IPS DF 4.7 (cell line): ENCODE measurements around the gene FERMT2.

Experiments
- DNase-seq: peaks from one replicate; pipeline ENCODE4 v3.0.0-alpha.2; 2013; ENCODE audit warnings: low spot score; ENCODE audit errors: extremely low read depth

Gene FERMT2

DNA sequence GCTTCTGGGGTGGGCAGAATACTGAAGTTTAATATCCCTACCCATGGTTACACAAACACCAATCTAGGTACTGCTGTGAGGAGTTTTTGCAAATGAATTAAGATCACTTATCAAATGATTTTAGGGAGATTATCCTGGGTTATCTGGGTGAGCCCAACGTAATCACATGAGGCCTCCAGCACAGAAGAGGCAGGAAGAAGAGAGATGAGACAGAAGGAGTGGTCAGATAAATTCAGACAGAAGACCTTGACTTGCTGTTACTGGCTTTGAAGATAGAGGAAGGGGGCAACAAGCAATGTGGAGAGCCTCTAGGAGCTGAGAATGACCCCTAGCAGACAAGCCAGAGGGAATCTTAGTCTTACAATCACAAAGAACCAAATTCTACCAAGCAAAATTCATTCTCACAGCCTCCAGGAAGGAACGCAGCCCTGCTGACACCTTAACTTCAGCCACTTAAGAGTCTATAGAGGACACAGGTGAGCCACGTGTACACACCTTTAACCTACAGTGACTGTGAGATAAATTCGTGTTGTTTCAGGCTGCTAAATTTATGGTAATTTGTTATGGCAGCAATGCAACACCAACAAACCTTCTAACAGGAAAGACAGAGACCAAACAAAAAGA is 49.4 kb downstream of the FERMT2 start:
- DNase-seq, result no peak

DNA sequence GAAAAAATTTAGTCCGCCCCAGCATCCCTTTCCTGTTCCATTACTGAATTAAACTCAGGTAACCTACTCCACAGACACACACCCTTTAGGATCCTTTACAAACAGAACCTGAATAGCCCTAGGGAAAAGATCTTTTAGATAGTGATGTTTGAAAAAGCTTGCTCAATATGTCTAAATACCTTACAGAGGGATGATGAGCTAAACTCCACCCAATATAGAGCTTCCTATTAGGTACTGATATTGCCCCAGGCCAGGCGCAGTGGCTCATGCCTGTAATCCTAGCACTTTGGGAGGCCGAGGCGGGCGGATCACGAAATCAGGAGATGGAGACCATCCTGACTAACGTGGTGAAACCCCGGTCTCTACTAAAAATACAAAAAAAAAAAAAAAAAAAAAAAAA is 50.1 kb downstream of the FERMT2 start:
- no peak for DNase-seq

DNA sequence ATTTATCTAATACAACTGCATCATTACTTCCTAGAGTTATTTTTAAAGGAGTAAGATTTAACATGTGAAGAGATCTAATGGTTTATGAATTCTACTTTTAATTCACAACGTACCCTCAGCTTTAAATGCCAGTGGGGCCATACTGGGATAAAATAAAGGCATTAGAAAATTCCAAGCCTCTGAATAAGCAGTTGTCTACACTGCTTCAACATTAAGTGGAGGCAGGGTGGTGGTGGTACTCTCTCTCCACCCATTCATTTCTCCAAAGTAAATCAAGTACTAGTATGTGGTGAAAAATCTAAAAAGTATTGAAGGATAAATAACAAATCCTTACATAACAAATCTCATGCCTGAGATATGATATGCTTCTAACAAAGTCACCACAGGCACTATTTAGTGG is 52.4 kb downstream of the FERMT2 start:
- no peak for DNase-seq

DNA sequence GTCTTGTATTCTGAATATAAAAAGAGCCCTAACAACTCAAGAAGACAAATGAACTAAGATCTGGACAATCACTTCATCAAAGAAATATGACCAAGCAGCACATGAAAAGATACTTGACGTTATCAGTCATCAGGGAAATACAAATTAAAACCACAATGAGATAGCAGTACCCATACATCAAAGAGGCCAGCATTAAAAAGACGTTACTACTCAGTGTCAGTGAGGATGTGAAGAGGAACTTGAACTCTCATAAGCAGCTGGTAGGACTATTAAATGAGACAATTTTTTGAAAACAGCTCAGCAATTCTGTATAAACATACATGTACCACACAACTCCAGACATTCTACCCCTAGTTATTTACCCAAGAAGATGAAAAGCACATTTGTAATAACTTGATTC is 55.9 kb downstream of the FERMT2 start:
- DNase-seq, result no peak

DNA sequence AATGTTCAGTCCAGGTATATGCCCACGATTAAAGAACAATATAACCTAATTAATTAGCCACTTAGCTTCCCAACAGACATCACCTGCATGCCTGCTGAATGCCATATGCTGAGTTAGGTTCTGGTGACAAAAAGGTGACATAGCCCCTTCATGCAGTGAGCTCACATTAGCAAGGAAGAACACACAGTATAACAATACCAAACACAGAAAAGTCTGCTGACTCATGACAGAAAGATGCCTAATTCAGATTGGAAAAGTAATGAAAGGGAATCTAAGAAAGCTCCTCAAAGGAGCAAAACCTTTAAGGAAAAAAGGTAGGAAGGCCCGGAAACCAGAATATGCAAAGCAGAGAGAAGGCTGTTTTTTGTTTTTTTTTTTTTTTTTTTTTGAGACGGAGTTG is 59.0 kb downstream of the FERMT2 start:
- DNase-seq, result no peak

DNA sequence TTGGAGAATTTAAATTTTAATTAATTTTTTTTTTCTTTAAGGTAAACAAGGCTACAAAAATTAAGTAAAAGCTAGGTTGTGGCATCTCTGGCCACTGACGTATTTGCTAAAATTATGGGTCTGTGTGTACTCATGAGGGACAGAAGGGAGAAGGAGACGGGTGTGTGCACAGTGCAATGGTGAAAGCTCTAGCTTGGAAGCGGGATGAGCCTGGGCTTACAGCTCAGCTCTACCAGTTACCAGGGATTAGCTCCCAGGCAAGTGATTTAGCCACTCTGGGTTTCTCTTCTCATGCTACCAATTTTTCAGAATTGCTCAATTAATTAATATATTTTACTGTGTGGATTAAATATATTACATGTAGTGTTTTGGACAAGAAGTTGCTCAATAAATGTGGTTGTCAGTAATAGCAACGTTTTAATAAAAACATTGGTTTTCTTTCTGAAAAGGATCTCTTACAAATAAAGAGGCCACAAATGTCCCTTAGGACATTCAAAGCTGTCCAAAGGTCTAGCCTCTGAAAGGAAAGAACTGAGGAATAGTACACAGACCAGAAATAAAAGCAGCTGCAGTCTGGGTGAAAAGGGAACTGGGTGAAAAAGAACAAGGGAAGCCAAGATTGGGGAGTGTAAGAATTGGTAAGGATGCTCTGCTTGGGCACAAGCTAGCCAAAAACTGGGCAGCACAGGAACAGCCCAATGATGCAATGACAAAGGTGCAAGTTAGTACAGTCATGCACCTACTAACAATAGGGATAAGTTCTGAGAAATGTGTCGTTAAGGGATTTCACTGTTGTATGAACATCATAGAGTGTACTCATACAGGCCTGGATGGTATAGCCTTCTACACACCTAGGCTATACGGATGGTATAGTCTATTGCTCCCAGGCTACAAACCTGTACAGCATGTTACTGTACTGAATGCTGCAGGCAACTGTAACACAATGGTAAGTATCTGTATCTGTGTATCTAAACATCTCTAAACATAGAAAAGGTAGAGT is 61.7 kb downstream of the FERMT2 start:
- no peak for DNase-seq

DNA sequence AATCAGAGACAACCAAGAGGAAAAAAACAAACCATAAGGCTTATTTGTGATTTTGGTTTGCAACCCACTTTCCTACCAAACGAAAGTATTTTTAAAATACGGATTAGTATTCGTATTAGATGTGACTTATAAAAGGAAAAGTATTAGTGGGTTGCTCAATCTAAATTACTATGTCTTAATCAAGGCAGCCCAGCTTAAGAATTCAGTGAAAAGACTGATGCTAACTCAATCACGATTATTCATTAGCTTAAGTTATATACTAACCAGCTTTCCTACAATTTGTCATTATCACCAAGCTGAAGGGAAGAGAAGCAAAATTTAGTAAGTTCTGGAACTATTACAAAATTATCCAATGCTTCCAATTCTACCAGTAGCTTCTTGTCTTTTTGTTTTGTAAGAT is 62.7 kb downstream of the FERMT2 start:
- no peak for DNase-seq

DNA sequence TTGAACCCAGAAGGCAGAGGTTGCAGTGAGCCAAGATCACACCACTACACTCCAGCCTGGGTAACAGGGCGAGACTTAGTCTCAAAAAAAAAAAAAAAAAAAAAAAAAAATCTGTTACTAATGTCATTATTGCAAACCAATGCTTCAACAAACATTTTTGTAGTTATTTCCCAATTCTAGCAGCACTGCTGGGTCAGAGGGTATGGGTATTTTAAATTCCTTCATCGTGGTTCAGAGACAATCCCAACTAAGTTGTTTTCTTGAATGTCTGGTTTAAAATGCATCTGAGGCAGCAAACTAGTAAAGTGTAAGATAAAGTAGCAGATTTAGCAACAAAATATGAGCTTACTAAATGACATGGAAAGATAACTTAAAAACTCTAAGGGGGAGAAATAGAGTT is 65.6 kb downstream of the FERMT2 start:
- no peak for DNase-seq

DNA sequence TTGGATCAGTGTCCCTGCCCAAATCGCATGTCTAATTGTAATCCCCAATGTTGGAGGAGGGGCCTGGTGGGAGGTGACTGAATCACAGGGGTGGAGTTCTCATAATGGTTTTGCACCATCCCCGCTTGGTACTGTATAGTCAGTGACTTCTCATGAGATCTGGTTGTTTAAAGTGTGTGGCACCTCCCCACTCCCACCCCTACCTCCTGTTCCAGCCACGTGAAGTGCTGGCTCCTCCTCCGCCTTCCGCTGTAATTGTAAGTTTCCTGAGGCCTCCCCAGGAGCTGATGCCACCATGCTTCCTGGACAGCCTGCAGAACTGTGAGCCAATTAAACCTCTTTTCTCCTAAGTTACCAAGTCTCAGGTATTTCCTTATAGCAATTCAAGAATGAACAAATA is 67.2 kb downstream of the FERMT2 start:
- no peak for DNase-seq

DNA sequence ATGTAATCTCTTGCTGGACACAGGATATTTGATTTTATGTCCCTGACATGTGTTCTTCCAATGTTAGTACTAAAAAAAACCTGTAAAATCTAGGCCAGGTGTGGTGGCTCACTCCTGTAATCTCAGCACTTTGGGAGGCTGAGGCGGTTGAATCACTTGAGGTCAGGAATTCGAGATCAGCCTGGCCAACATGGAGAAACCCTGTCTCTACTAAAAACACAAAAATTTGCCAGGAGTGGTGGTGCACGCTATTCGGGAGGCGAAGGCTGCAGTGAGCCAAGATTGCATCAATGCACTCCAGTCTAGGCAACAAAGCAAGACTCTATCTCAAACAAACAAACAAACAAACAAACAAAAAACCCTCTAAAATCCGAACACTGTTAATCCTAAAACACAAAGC is 68.0 kb downstream of the FERMT2 start:
- no peak for DNase-seq

DNA sequence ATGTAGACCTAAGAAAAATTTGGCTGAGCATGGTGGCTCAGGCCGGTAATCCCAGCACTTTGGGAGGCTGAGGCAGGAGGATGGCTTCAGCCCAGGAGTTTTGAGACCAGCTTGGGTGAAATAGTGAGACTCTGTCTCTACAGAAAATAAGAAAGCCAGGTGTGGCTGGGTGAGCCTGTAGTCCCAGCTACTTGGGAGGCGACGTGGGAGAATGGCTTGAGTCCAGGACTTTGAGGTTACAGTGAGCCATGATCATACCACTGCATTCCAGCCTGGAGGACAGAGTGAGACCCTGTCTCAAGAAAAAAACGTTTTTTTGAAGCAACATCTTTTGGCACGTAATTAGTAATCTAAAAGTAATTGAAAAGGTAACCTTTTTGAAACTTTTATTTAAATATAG is 70.9 kb downstream of the FERMT2 start:
- DNase-seq, result no peak

DNA sequence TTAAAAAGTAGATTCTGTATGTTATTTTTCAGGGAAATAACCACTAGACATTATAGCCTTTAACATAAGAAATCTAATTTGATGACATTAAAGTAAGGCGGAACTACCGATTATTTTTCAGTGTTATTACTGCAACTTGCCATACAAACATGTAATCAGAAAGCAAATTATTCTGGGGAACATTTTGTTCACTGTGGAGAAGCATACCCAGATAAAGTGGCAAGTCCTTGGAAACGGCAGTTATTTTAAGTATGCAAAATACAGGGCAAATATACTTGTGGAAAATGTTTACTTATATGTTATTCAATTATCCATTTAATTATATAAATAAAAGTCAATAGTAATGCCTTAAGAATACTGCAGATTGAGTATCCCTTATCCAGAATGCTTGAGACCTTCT is 71.9 kb downstream of the FERMT2 start:
- DNase-seq, result no peak

DNA sequence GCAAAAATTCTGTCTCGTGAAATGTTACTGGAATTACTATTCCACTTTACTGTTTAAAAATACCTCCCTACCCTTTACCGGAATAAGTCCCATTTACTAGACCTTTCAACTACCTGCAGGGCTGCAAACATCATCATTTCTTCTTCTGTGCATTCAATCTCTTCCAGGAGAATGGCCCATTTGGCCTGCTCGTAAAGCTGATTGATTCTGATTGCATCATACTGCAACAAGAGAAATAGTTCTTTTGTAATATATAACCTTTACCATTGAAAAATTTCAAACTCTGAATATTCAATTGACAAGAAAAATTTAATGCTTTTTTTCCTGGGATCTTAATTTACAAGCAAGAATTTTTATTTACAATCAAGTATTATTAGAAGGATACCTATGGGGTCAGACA is 72.4 kb downstream of the FERMT2 start:
- DNase-seq, result no peak

DNA sequence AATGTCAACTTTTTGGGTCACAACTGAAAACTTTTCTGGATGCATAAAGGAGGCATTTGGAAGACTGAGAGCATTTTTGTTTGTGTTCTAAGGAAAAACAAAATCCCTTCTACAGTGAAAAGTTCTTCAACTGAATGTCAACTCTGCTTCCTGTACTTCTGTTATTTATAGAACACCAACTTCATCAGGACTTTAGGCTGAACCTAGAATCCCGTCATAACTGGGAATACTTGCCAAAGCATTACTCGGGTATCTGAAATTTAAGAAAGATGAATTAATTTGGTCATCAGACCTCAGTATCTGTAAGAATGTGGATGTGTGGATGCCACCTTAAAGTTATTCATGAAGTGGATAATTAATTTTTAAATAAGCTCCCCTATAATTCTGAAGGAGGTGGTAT is 73.2 kb downstream of the FERMT2 start:
- DNase-seq, result no peak

DNA sequence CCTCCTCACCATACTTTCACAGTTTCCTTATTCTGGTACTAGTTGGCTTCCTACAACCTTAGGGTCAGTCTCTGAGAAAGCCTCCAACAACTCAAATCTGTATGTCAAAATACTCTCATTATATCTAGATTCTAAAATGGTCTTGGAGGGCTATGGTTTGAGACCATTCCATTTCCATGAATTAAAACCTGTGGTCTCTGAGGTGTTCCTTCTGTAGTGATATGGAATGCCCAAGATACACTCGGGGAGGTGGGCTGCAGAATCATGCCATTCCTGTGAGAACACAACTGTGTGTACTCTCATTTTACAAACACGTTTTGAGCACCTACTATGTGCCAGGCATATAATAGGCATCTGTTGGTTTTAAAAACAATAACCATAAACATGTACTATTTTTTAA is 74.0 kb downstream of the FERMT2 start:
- DNase-seq, result no peak

DNA sequence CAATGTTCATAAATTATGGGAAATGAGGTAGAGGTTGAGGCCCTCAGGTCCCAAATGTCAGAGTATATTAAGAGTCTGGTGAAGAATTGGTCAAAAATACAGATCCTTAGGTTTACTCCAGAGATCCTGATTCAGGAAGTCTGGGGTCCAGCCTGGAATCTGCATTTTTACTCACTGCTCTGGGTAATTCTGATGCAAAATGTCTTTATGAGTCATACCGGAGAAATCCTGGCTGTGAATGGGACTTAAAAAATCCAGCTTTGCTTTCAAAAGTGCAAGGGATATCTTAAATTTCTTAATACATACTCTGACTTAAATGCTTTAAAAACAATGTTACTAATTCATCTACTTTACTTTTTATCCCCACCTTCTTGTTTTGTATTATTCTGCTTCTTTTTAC is 74.5 kb downstream of the FERMT2 start:
- DNase-seq, result peak; percentile 46

DNA sequence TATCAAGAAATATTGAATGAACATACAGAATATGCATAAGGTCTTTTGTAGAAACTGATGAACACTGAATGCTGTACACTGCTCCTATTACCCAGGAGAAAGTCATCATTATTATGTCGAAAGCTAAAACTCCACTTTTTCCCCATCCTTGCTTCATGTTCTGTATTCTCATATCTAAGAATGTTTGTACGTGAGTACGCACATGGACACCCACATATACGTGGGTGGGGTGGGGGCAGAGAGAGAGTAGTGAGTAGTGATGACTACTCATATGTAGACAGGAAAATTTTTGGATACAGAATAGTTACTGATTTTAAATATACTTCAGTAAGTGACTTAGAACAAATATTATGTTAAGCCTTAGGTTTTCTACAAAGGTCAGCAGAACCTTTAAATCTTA is 75.1 kb downstream of the FERMT2 start:
- no peak for DNase-seq

DNA sequence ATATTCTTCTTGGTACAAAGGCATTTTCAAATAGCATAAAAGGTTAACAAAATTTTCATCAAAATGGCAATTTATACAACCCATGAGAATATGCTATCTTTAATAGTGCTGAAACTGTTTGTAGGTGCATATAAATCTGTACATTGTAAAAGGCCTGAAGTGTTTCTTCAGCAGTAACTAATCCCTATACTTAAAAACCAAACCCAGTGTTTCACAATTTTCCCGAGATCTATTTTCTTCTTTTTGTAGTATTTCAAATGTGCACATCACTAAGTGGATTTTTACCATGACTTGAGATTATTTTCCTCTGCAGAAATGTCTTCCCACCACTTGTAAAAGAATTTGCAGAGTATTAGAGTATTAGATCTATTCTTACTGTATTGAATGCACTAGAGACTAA is 76.5 kb downstream of the FERMT2 start:
- no peak for DNase-seq

DNA sequence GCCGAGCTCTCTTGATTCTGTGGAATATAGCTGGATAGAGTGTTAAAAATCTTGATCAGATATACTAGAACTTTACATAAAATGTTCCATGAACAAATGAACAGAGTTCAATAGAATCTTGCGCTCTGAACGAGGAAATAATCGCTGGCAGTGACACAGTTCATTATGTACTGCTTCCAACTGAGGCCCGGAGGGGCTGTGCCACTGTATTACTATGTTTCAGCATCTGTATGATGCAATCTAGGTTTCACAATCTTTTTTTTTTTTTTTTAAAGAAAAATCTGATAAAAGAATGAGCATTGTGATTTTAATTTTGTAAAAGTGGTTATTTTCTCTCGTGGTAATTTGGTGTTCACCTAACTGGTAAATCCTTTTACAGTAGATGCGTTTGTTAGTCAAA is 77.2 kb downstream of the FERMT2 start:
- no peak for DNase-seq

DNA sequence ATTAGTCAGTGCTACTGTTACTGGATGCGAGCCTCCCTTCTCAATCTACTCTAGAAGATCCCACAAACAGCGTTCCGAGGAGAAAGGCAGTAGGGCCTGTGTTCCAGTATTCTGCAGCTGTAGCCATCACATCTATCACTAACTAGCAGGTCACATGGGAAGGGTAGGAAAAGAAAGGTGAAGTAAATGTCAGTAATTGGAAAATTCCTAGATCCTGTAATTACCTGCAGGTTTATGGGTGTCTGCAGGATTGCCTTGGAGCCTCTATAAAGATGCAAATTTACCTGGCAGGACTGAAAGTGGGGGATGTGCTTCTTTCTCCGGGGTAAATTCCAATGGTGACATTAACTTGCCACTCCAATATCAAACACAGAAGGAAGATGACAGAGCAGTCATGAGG is 77.8 kb downstream of the FERMT2 start:
- DNase-seq, result no peak

DNA sequence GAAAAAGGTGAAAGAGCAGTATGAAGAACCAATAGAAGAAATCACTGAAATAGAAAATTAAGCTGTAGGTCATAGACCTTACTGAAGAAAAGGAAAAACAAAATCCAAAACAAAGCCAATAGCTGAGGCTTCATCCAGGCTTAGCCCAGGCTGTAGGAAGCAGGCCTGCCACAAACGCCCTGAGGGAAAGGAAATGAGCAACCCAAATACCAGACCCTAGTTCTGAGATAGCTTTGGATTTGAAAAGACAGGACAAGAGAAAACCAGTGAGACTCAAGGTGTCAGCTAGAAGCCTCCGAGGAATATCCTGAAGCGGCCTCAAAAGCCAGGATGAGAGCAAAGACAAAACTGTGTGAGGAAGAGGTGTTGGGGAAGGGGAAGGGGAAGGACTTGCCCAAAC is 79.2 kb downstream of the FERMT2 start:
- no peak for DNase-seq

DNA sequence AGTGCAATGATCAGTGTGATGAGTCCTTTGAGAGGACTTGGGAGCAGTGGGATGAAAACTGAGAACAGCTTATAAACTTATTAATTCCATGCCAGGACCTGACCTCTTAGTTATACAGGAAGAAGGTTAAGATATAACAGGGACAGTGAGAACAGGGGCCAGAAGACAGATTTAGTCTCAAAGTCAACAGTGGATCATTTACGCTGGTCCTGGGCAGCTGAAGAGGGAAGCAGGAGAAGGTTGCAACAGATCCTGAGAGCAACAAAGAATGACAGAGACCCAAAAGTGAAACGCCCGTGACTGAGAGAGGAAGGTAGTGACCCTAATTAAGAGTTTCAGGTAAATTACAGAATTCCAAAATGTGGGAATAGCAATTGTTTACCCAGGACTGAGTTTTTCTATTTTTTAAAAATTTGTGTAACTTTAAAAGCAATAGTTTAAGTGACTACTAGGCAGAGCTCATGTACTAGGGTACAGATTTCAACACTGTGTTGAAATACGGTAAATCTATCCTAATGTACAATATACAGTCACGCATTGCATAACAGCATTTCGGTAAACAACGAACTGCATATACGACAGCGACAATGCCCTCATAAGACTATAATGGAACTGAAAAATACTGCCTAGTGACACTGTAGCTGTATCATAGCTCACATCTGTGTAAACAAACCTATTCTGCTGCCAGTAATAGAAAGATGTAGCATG is 81.8 kb downstream of the FERMT2 start:
- DNase-seq, result no peak
